HepG2 (cell line): Measurements from ENCODE around the gene IFT122. TPM values are rescaled to one million over a fixed set of nuclear protein-coding genes. Genes with fewer than 3 reads are reported as not detected.
A peak's percentile ranks its signal among the peaks of the same experiment; 100 is the strongest.

Source experiments
- FOXC1 ChIP-seq: sonication (generic); formaldehyde crosslinking; IDR thresholded peaks from 2 replicates; pipeline ENCODE4 v1.8.0; 2022; ENCODE audit warnings: mild to moderate bottlenecking, missing genetic modification reagents, borderline replicate concordance
- FOXJ3 ChIP-seq: sonication (generic); formaldehyde crosslinking; IDR thresholded peaks from 2 replicates; pipeline ENCODE4 v1.4.0; 2020; ENCODE audit warnings: missing genetic modification reagents, mild to moderate bottlenecking, borderline replicate concordance
- IKZF1 ChIP-seq: fragments of 450-650 bp; IDR thresholded peaks from 2 replicates; pipeline ENCODE4 v1.7.1; 2016
- KDM6A ChIP-seq: IDR thresholded peaks from 2 replicates; pipeline ENCODE4 v1.6.1; 2016; ENCODE audit warnings: low read depth
- KLF16 ChIP-seq, 2 experiments: sonication (generic) in 1 of 2; formaldehyde crosslinking in 1 of 2; IDR thresholded peaks; 2 replicates each; pipeline versions ENCODE4 v1.6.1 to v1.8.0; 2016 to 2023; ENCODE audit warnings: missing genetic modification reagents in 2 of 2, missing compliant biosample characterization in 1 of 2
- MTA3 ChIP-seq: sonication (generic); formaldehyde crosslinking; IDR thresholded peaks from 2 replicates; pipeline ENCODE4 v1.4.0; 2020; ENCODE audit warnings: missing genetic modification reagents
- NFE2 ChIP-seq: sonication (generic); formaldehyde crosslinking; IDR thresholded peaks from 2 replicates; pipeline ENCODE4 v1.4.0; 2020; ENCODE audit warnings: missing genetic modification reagents
- PLRG1 ChIP-seq: fragments of 450-650 bp; conservative IDR thresholded peaks from 2 replicates; pipeline ENCODE4 v1.6.1; 2016
- POGZ ChIP-seq: sonication (generic); formaldehyde crosslinking; IDR thresholded peaks from 2 replicates; pipeline ENCODE4 v1.4.0; 2020; ENCODE audit warnings: mild to moderate bottlenecking, missing genetic modification reagents
- PPARG ChIP-seq: conservative IDR thresholded peaks from 2 replicates; pipeline ENCODE4 v1.6.1; 2016; ENCODE audit warnings: missing biosample characterization, missing genetic modification reagents
- RFX5 ChIP-seq: IDR thresholded peaks from 2 replicates; pipeline ENCODE4 v1.6.1; 2011; ENCODE audit warnings: low read depth, low read length, improper control_type of control experiment
- RXRA ChIP-seq: sonication (generic); formaldehyde crosslinking; IDR thresholded peaks from 2 replicates; pipeline ENCODE4 v1.5.1; 2020; ENCODE audit warnings: missing genetic modification reagents
- SRF ChIP-seq: IDR thresholded peaks from 2 replicates; pipeline ENCODE4 v1.6.1; 2011; ENCODE audit warnings: mild to moderate bottlenecking, low read depth, low read length, moderate library complexity
- ZC3H13 ChIP-seq: sonication (generic); formaldehyde crosslinking; IDR thresholded peaks from 2 replicates; pipeline ENCODE4 v1.8.1; 2023; ENCODE audit warnings: mild to moderate bottlenecking, missing genetic modification reagents, moderate library complexity
- ZNF274 ChIP-seq: sonication (generic); formaldehyde crosslinking; IDR thresholded peaks from 2 replicates; pipeline ENCODE4 v1.5.1; 2020; ENCODE audit warnings: mild to moderate bottlenecking, missing genetic modification reagents
- ZNF335 ChIP-seq: sonication (generic); formaldehyde crosslinking; IDR thresholded peaks from 2 replicates; pipeline ENCODE4 v1.4.0; 2020; ENCODE audit warnings: missing genetic modification reagents
- ZNF496 ChIP-seq: sonication (generic); formaldehyde crosslinking; IDR thresholded peaks from 2 replicates; pipeline ENCODE4 v1.8.1; 2023; ENCODE audit warnings: mild to moderate bottlenecking, moderate library complexity, missing genetic modification reagents; ENCODE audit not compliant: insufficient replicate concordance
- ZNF510 ChIP-seq: sonication (generic); formaldehyde crosslinking; IDR thresholded peaks from 2 replicates; pipeline ENCODE4 v1.4.0; 2020; ENCODE audit warnings: low read depth, mild to moderate bottlenecking, missing genetic modification reagents
- ZNF557 ChIP-seq: sonication (generic); formaldehyde crosslinking; IDR thresholded peaks from 2 replicates; pipeline ENCODE4 v1.4.0; 2020; ENCODE audit warnings: missing genetic modification reagents
- ZNF607 ChIP-seq: sonication (generic); formaldehyde crosslinking; IDR thresholded peaks from 2 replicates; pipeline ENCODE4 v1.5.1; 2020; ENCODE audit warnings: missing genetic modification reagents, mild to moderate bottlenecking, borderline replicate concordance
- ZNF75D ChIP-seq: sonication (generic); formaldehyde crosslinking; IDR thresholded peaks from 2 replicates; pipeline ENCODE4 v1.8.1; 2023; ENCODE audit warnings: missing genetic modification reagents, mild to moderate bottlenecking, borderline replicate concordance
- polyA plus RNA-seq, 8 experiments: library from polyadenylated mRNA; depleted of rRNA in 3 of 8; stranded (reverse) in 7 of 8; unstranded in 1 of 8; fragments of >200 nt; fragmentation: Illumina TruSeq in 4 of 8; extraction: Trizol in 4 of 8; gene quantifications; 2 replicates each; pipeline versions ENCODE4 v1.2.1 to v1.2.3, GENCODE V29; 2011 to 2016; ENCODE audit warnings: low read depth in 4 of 8, missing spikeins in 1 of 8, mixed read lengths in 1 of 8; ENCODE audit not compliant: insufficient read depth in 1 of 8
- total RNA-seq, 5 experiments: library from RNA; depleted of rRNA; stranded (reverse); fragments of >200 nt; fragmentation: Illumina TruSeq; extraction: Trizol; gene quantifications; 2 replicates each; pipeline ENCODE4 v1.2.3, GENCODE V29; 2016; ENCODE audit warnings: low read depth in 1 of 5
- TF ChIP-seq, protein P1 (sequence below): sonication (generic); formaldehyde crosslinking; IDR thresholded peaks from 2 replicates; pipeline ENCODE4 v1.8.0; 2022; ENCODE audit warnings: missing genetic modification reagents, low read depth, mild to moderate bottlenecking, borderline replicate concordance
- TF ChIP-seq, protein P2 (sequence below), 2 experiments: sonication (generic) in 1 of 2; formaldehyde crosslinking in 1 of 2; IDR thresholded peaks; 2 replicates each; pipeline versions ENCODE4 v1.6.1 to v1.9.0; 2014 to 2022; ENCODE audit warnings: antibody characterized with exemption in 1 of 2, borderline replicate concordance in 1 of 2, inconsistent platforms in 1 of 2, low read depth in 1 of 2, missing genetic modification reagents in 1 of 2
- TF ChIP-seq, protein P3 (sequence below): sonication (generic); formaldehyde crosslinking; IDR thresholded peaks from 2 replicates; pipeline ENCODE4 v1.8.0; 2022; ENCODE audit warnings: missing genetic modification reagents, mild to moderate bottlenecking, borderline replicate concordance

Gene IFT122
- total and polyA plus RNA-seq, 2 of the 13 experiments (the other 11 are each of a cell fraction or from before 2014, with no cell fraction given), result 10.1 to 10.3 TPM

GRCh38 chr3:129439817-129440617, at the start of gene IFT122, which contains the start of gene MBD4 (continued):
- TF ChIP-seq ZNF335 (no peak; the same call in 1 of the 2 replicates), POGZ (CRISPR knock-in tag) (peak; percentile 82), RFX5 (peak; percentile 61; the same call in 1 of the 2 replicates), ZNF75D (CRISPR knock-in tag) (no peak), NFE2 (CRISPR knock-in tag) (no peak), ZNF510 (CRISPR knock-in tag) (no peak), ZNF557 (no peak), KDM6A (CRISPR knock-in tag) (no peak), ZC3H13 (CRISPR knock-in tag) (peak; percentile 89), KLF16 (CRISPR knock-in tag; IDR thresholded peaks at IDR 0.05) (peak in 1 of 2 experiments; percentile 19; a peak in 1 of 4 replicates), SRF (no peak), PPARG (peak; percentile 35; the same call in 1 of the 2 replicates), FOXC1 (CRISPR knock-in tag) (peak; percentile 69; the same call in 1 of the 2 replicates), FOXJ3 (CRISPR knock-in tag) (no peak), IKZF1 (no peak), ZNF274 (CRISPR knock-in tag) (peak; percentile 75; the same call in 1 of the 2 replicates), RXRA (CRISPR knock-in tag) (peak; percentile 76; the same call in 1 of the 2 replicates), ZNF607 (CRISPR knock-in tag) (peak; percentile 89; the same call in 1 of the 2 replicates), PLRG1 (no peak), ZNF496 (CRISPR knock-in tag) (no peak), MTA3 (CRISPR knock-in tag) (no peak)
- TF ChIP-seq, protein P1, sequence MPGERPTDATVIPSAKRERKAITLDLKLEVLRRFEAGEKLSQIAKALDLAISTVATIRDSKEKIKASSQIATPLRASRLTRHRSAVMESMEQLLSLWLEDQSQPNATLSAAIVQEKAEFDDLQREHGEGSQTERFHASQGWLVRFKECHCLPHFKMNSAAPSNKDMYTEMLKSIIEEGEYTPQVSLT (CRISPR knock-in tag), result no peak
- TF ChIP-seq, protein P2, sequence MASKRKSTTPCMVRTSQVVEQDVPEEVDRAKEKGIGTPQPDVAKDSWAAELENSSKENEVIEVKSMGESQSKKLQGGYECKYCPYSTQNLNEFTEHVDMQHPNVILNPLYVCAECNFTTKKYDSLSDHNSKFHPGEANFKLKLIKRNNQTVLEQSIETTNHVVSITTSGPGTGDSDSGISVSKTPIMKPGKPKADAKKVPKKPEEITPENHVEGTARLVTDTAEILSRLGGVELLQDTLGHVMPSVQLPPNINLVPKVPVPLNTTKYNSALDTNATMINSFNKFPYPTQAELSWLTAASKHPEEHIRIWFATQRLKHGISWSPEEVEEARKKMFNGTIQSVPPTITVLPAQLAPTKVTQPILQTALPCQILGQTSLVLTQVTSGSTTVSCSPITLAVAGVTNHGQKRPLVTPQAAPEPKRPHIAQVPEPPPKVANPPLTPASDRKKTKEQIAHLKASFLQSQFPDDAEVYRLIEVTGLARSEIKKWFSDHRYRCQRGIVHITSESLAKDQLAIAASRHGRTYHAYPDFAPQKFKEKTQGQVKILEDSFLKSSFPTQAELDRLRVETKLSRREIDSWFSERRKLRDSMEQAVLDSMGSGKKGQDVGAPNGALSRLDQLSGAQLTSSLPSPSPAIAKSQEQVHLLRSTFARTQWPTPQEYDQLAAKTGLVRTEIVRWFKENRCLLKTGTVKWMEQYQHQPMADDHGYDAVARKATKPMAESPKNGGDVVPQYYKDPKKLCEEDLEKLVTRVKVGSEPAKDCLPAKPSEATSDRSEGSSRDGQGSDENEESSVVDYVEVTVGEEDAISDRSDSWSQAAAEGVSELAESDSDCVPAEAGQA (IDR thresholded peaks at IDR 0.05; ENCODE audit: low read depth), result peak; percentile 97
- TF ChIP-seq, protein P2 (CRISPR knock-in tag; IDR thresholded peaks at IDR 0.05; ENCODE audit: borderline replicate concordance), result no peak
- TF ChIP-seq, protein P3, sequence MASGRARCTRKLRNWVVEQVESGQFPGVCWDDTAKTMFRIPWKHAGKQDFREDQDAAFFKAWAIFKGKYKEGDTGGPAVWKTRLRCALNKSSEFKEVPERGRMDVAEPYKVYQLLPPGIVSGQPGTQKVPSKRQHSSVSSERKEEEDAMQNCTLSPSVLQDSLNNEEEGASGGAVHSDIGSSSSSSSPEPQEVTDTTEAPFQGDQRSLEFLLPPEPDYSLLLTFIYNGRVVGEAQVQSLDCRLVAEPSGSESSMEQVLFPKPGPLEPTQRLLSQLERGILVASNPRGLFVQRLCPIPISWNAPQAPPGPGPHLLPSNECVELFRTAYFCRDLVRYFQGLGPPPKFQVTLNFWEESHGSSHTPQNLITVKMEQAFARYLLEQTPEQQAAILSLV (CRISPR knock-in tag), result peak; percentile 87; the same call in 1 of the 2 replicates
